Measurements from ENCODE around the gene GAS2L2.

- TF ChIP-seq YY1 (IDR thresholded peaks at IDR 0.05; ENCODE audit: insufficient read depth, insufficient read length): no peak
- TF ChIP-seq SUZ12 (IDR thresholded peaks at IDR 0.05; ENCODE audit: extremely low read depth, insufficient read depth, insufficient read length): no peak
- no peak for TF ChIP-seq ZNF274 (IDR thresholded peaks at IDR 0.05; ENCODE audit: low read depth, low read length)
Observed at GRCh38 chr17:35786941-35787432, 33.9 kb upstream of the GAS2L2 start.
